Mesendoderm (in vitro differentiated cells): ENCODE measurements around the gene KLHL22.
"Not testable (repeated sequence)": the region's sequence is repeated elsewhere in the genome, so short reads cannot be mapped to it uniquely, and the experiment has no call there.

ENCODE experiments used
- DNase-seq: peaks from one replicate; pipeline ENCODE4 v3.0.0; 2013
- H2AK5ac ChIP-seq: 2 replicates; pipeline ENCODE4 v1.6.1; 2013; ENCODE audit warnings: low read length, inconsistent platforms
- H2BK120ac ChIP-seq: 2 replicates; pipeline ENCODE4 v1.6.1; 2013; ENCODE audit warnings: low read depth, mild to moderate bottlenecking, low read length, moderate library complexity, mixed read lengths
- H2BK15ac ChIP-seq: replicated peaks from 2 replicates; pipeline ENCODE4 v1.6.1; 2013; ENCODE audit warnings: low read depth, mild to moderate bottlenecking, moderate library complexity
- H2BK5ac ChIP-seq: 2 replicates; pipeline ENCODE4 v1.6.1; 2013; ENCODE audit warnings: low read length, inconsistent platforms
- H3K18ac ChIP-seq: 2 replicates; pipeline ENCODE4 v1.6.1; 2013; ENCODE audit warnings: mild to moderate bottlenecking, low read length, mixed read lengths
- H3K23ac ChIP-seq: one replicate; pipeline ENCODE4 v1.6.1; 2013; ENCODE audit warnings: low read length
- H3K27ac ChIP-seq: 2 replicates; pipeline ENCODE4 v1.5.1; 2013; ENCODE audit warnings: low read depth, mild to moderate bottlenecking, inconsistent platforms, low read length, moderate library complexity
- H3K27me3 ChIP-seq: 2 replicates; pipeline ENCODE4 v1.6.1; 2013; ENCODE audit warnings: low read length, control low read depth, mild to moderate bottlenecking, inconsistent platforms; ENCODE audit not compliant: insufficient read depth, poor library complexity
- H3K36me3 ChIP-seq: 2 replicates; pipeline ENCODE4 v1.6.1; 2013; ENCODE audit warnings: low read length, inconsistent platforms; ENCODE audit not compliant: control insufficient read depth, insufficient read depth
- H3K4ac ChIP-seq: one replicate; pipeline ENCODE4 v1.6.1; 2013; ENCODE audit warnings: low read depth, mild to moderate bottlenecking, low read length, moderate library complexity
- H3K4me1 ChIP-seq: 2 replicates; pipeline ENCODE4 v1.6.1; 2013; ENCODE audit warnings: low read depth, low read length, inconsistent platforms; ENCODE audit not compliant: control insufficient read depth
- H3K4me2 ChIP-seq: 2 replicates; pipeline ENCODE4 v1.6.1; 2013; ENCODE audit warnings: low read length
- H3K4me3 ChIP-seq: 2 replicates; pipeline ENCODE4 v1.5.1; 2013; ENCODE audit warnings: mild to moderate bottlenecking, low read length
- H3K56ac ChIP-seq: one replicate; pipeline ENCODE4 v1.6.1; 2013; ENCODE audit warnings: low read length
- H3K79me1 ChIP-seq: 2 replicates; pipeline ENCODE4 v1.6.1; 2013; ENCODE audit warnings: low read length, inconsistent platforms
- H3K79me2 ChIP-seq: 2 replicates; pipeline ENCODE4 v1.6.1; 2013; ENCODE audit warnings: mild to moderate bottlenecking, low read length; ENCODE audit not compliant: control insufficient read depth, insufficient read depth
- H3K9ac ChIP-seq: 2 replicates; pipeline ENCODE4 v1.6.1; 2013; ENCODE audit warnings: low read length, inconsistent platforms
- H4K5ac ChIP-seq: one replicate; pipeline ENCODE4 v1.6.1; 2013; ENCODE audit warnings: low read length
- H4K8ac ChIP-seq: one replicate; pipeline ENCODE4 v1.6.1; 2013; ENCODE audit warnings: low read depth, mild to moderate bottlenecking, control low read depth, low read length, moderate library complexity
- WGBS: extraction: QIAGEN DNeasy Blood & Tissue Kit; methylation state at CpG from one replicate; pipeline ENCODE4 v1.1.7; 2013; ENCODE audit warnings: low lambda C conversion rate, missing lambda C conversion rate; ENCODE audit not compliant: insufficient coverage; ENCODE audit errors: extremely low coverage; 5-methylcytosine and 5-hydroxymethylcytosine counted together

The KLHL22 gene

DNA sequence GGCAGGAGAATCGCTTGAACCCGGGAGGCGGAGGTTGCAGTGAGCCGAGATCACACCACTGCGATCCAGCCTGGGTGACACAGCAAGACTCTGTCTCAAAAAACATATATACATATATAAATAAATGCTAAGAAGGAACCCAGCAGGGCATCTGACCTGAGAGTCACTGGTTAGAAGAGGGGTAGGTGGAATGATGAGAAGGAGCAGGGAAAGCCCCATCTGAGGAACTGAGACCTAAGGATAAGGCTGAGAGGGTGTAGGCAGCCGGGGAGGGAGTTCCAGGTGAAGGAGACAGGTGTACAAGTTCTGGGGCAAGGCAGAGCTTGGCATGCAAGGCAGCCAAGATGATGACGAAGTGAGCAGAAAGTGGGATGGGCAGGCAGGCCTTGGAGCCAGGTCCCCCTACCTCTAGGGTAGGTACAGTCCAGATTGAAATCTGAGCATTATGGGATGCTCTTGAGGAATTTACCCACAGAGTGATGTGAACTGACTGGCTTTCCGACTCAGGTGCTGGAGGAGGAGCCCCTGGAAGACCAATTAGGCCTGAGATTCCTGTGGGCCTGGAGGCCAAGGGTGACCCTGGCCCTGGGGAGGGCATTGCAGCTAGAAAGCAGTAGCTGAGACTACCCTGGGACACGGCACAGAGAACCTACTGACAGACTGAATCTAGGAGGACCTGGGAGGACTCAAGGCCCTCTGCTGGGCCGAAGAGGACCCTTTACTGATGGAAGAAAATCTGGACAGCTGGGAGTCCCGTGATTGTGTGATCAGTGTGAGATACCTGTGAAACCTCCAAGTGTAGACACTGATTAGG is 22.8 kb downstream of the KLHL22 start:
- Histone ChIP-seq H3K23ac (no peak overlapping the region), H3K79me2 (no peaks in the 10 kb centered on the region), H3K4me3 (no peak overlapping the region), H3K4ac (no peak overlapping the region), H3K4me1 (no peaks in the 10 kb centered on the region), H3K18ac (no peak overlapping the region), H3K9ac (no peak overlapping the region), H3K36me3 (no peaks in the 10 kb centered on the region), H2BK15ac (no peak overlapping the region), H3K56ac (no peak overlapping the region), H2BK120ac (no peak overlapping the region), H2BK5ac (no peak overlapping the region), H3K27me3 (no peaks in the 10 kb centered on the region), H3K79me1 (no peaks in the 10 kb centered on the region), H4K8ac (no peak overlapping the region), H4K5ac (no peak overlapping the region), H3K4me2 (no peak overlapping the region), H2AK5ac (no peak overlapping the region), H3K27ac (no peak overlapping the region)
- whole genome bisulfite sequencing, result no CpG with 5 or more reads among the region's 11 CpGs
- no peak for DNase-seq

GRCh38 chr22:20471126-20471833 is 24.3 kb downstream of the KLHL22 start:
- H3K9ac ChIP-seq, result no peak overlapping the region
- H3K27ac ChIP-seq, result no peak overlapping the region
- H3K79me2 ChIP-seq, result no peaks in the 10 kb centered on the region
- H3K36me3 ChIP-seq, result no peaks in the 10 kb centered on the region
- no peak overlapping the region for H3K4ac ChIP-seq
- no peak overlapping the region for H3K18ac ChIP-seq
- no peak for DNase-seq
- no peak overlapping the region for H4K5ac ChIP-seq
- WGBS, result no CpG with 5 or more reads among the region's 9 CpGs
- no peak overlapping the region for H4K8ac ChIP-seq
- H3K4me2 ChIP-seq, result no peak overlapping the region
- H2BK120ac ChIP-seq, result no peak overlapping the region
- H2BK5ac ChIP-seq, result no peak overlapping the region
- H3K4me1 ChIP-seq, result no peaks in the 10 kb centered on the region
- no peak overlapping the region for H3K4me3 ChIP-seq
- no peak overlapping the region for H3K56ac ChIP-seq
- no peak overlapping the region for H2BK15ac ChIP-seq
- H3K79me1 ChIP-seq, result no peaks in the 10 kb centered on the region
- no peaks in the 10 kb centered on the region for H3K27me3 ChIP-seq
- no peak overlapping the region for H3K23ac ChIP-seq
- no peak overlapping the region for H2AK5ac ChIP-seq

GRCh38 chr22:20470525-20470924 is 25.1 kb downstream of the KLHL22 start:
- DNase-seq, H2BK5ac ChIP-seq, H3K36me3 ChIP-seq, H2BK120ac ChIP-seq, H3K4me2 ChIP-seq, H3K27ac ChIP-seq, H2AK5ac ChIP-seq, H4K5ac ChIP-seq, H3K4me3 ChIP-seq, H3K4me1 ChIP-seq, H3K23ac ChIP-seq, H3K27me3 ChIP-seq, H3K9ac ChIP-seq, H3K4ac ChIP-seq, H3K79me2 ChIP-seq, H3K79me1 ChIP-seq, H2BK15ac ChIP-seq, H3K56ac ChIP-seq, H4K8ac ChIP-seq, H3K18ac ChIP-seq: not testable (repeated sequence)
- no CpG with 5 or more reads among the region's 2 CpGs for WGBS

DNA sequence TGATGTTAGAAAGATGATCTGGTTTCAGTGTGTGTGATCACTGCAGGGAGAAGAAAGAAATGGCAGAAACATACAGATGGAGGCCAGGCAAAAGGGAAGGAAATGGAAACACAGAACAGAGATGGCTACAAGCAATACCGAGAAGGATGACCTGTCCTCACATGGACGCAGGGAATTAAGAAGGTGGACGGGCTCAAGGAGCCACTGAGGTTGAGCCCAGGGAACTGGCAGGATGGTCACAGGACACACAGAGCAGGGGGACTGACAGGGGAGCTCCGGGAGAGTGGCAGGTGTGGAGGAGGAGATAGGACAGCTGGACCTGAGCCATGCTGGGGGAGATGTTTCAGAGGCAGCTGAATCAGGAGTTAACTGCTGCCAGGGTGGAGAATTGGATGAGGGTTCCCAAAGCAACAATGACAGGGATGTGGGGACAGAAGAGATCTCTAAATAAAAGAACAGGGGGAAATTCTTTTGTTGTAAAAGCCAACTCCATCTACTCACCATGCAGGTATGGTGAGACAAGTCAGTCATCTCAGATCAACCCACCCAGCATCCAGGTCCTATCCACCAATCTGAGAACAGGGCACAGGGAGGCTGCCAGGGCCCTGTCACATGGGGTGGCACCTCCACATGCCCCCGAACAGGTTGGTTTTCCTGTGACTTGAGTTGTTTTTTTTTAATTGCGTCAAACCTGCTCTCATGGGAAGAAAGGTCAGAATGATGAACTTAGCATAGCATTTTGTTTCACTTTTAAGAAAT is 26.3 kb downstream of the KLHL22 start:
- no peak overlapping the region for H3K4me3 ChIP-seq
- H3K4me2 ChIP-seq, result no peak overlapping the region
- no peak overlapping the region for H2BK5ac ChIP-seq
- no peak overlapping the region for H3K4ac ChIP-seq
- DNase-seq, result no peak
- H3K4me1 ChIP-seq, result no peaks in the 10 kb centered on the region
- H3K36me3 ChIP-seq, result no peaks in the 10 kb centered on the region
- no peak overlapping the region for H4K8ac ChIP-seq
- no CpG with 5 or more reads among the region's 6 CpGs for WGBS
- no peaks in the 10 kb centered on the region for H3K27me3 ChIP-seq
- H2AK5ac ChIP-seq, result no peak overlapping the region
- H3K56ac ChIP-seq, result no peak overlapping the region
- no peaks in the 10 kb centered on the region for H3K79me1 ChIP-seq
- no peak overlapping the region for H3K9ac ChIP-seq
- H3K27ac ChIP-seq, result no peak overlapping the region
- H3K18ac ChIP-seq, result no peak overlapping the region
- H2BK120ac ChIP-seq, result no peak overlapping the region
- no peaks in the 10 kb centered on the region for H3K79me2 ChIP-seq
- H2BK15ac ChIP-seq, result no peak overlapping the region
- no peak overlapping the region for H3K23ac ChIP-seq
- no peak overlapping the region for H4K5ac ChIP-seq

- H3K27ac ChIP-seq, result no peak overlapping the region
- H4K5ac ChIP-seq, result no peak overlapping the region
- WGBS, result no CpG with 5 or more reads among the region's 3 CpGs
- no peaks in the 10 kb centered on the region for H3K79me1 ChIP-seq
- no peak overlapping the region for H3K9ac ChIP-seq
- no peaks in the 10 kb centered on the region for H3K27me3 ChIP-seq
- H2BK120ac ChIP-seq, result no peak overlapping the region
- no peak overlapping the region for H2BK15ac ChIP-seq
- H3K18ac ChIP-seq, result no peak overlapping the region
- H3K4me1 ChIP-seq, result no peaks in the 10 kb centered on the region
- H3K4ac ChIP-seq, result no peak overlapping the region
- no peaks in the 10 kb centered on the region for H3K36me3 ChIP-seq
- no peak overlapping the region for H3K4me3 ChIP-seq
- H3K56ac ChIP-seq, result no peak overlapping the region
- no peak overlapping the region for H2AK5ac ChIP-seq
- H3K79me2 ChIP-seq, result no peaks in the 10 kb centered on the region
- H3K23ac ChIP-seq, result no peak overlapping the region
- no peak overlapping the region for H3K4me2 ChIP-seq
- H2BK5ac ChIP-seq, result no peak overlapping the region
- DNase-seq, result no peak
- H4K8ac ChIP-seq, result no peak overlapping the region
Observed at GRCh38 chr22:20466659-20467379, 28.8 kb downstream of the KLHL22 start.
